ENCODE results near the gene CCDC87. TPM values are rescaled to one million over a fixed set of nuclear protein-coding genes. Genes with fewer than 3 reads are reported as not detected.

The CCDC87 gene
- total and polyA plus RNA-seq, 4 donors, result 0.14 to 0.17 (median 0.14) TPM; not detected in 1

- DNase-seq (ENCODE audit: low spot score), result no peak
- no peak for TF ChIP-seq TAF1 (conservative IDR thresholded peaks at IDR 0.05)
- no peak for TF ChIP-seq ATF3 (IDR thresholded peaks at IDR 0.05)
- no peak for TF ChIP-seq RAD21 (IDR thresholded peaks at IDR 0.05)
- TF ChIP-seq CTCF (IDR thresholded peaks at IDR 0.05; ENCODE audit: low read depth, low read length, missing input control), result no peak
- TF ChIP-seq EGR1 (IDR thresholded peaks at IDR 0.05; ENCODE audit: low read depth in 2 of 2), result no peak
- no peak for TF ChIP-seq HNF4G (IDR thresholded peaks at IDR 0.05)
- TF ChIP-seq FOXA1 (IDR thresholded peaks at IDR 0.05), result no peak
- no peak for TF ChIP-seq JUND (IDR thresholded peaks at IDR 0.05)
- TF ChIP-seq, protein P1, sequence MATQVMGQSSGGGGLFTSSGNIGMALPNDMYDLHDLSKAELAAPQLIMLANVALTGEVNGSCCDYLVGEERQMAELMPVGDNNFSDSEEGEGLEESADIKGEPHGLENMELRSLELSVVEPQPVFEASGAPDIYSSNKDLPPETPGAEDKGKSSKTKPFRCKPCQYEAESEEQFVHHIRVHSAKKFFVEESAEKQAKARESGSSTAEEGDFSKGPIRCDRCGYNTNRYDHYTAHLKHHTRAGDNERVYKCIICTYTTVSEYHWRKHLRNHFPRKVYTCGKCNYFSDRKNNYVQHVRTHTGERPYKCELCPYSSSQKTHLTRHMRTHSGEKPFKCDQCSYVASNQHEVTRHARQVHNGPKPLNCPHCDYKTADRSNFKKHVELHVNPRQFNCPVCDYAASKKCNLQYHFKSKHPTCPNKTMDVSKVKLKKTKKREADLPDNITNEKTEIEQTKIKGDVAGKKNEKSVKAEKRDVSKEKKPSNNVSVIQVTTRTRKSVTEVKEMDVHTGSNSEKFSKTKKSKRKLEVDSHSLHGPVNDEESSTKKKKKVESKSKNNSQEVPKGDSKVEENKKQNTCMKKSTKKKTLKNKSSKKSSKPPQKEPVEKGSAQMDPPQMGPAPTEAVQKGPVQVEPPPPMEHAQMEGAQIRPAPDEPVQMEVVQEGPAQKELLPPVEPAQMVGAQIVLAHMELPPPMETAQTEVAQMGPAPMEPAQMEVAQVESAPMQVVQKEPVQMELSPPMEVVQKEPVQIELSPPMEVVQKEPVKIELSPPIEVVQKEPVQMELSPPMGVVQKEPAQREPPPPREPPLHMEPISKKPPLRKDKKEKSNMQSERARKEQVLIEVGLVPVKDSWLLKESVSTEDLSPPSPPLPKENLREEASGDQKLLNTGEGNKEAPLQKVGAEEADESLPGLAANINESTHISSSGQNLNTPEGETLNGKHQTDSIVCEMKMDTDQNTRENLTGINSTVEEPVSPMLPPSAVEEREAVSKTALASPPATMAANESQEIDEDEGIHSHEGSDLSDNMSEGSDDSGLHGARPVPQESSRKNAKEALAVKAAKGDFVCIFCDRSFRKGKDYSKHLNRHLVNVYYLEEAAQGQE (IDR thresholded peaks at IDR 0.05), result no peak
- no peak for TF ChIP-seq YY1 (IDR thresholded peaks at IDR 0.05)
- Histone ChIP-seq H3K4me3 (ENCODE audit: low read depth in 1 of 3, low read length in 3 of 3) (peak overlapping the region in 2 of 3 donors; percentile 73 to 88), H3K9me3 (ENCODE audit: control insufficient read depth in 4 of 4, low read length in 3 of 4) (no peaks in the 10 kb centered on the region), H3K27ac (ENCODE audit: low read depth in 1 of 2, low read length in 2 of 2) (peak overlapping the region; percentile 14 to 48), H3K9ac (ENCODE audit: low read depth in 1 of 2, low read length in 2 of 2) (peak overlapping the region in 1 of 2 donors; percentile 89), H3K4me1 (ENCODE audit: control insufficient read depth in 4 of 4, insufficient read depth in 4 of 4, low read length in 3 of 4) (peaks cover 2 to 51% (median 45%) of the 10 kb centered on the region in 4 donors), H3K36me3 (ENCODE audit: control insufficient read depth in 4 of 4, insufficient read depth in 3 of 4, low read depth in 1 of 4, low read length in 3 of 4) (peaks cover under 1 to 13% (median 5%) of the 10 kb centered on the region in 4 donors), H3K27me3 (ENCODE audit: control insufficient read depth in 4 of 4, insufficient read depth in 4 of 4, low read length in 3 of 4) (no peaks in the 10 kb centered on the region)
- 34% methylated on average over 4 of the region's 4 CpGs for WGBS
Measured at GRCh38 chr11:66619080-66619554, 26.3 kb upstream of the CCDC87 start.

DNA sequence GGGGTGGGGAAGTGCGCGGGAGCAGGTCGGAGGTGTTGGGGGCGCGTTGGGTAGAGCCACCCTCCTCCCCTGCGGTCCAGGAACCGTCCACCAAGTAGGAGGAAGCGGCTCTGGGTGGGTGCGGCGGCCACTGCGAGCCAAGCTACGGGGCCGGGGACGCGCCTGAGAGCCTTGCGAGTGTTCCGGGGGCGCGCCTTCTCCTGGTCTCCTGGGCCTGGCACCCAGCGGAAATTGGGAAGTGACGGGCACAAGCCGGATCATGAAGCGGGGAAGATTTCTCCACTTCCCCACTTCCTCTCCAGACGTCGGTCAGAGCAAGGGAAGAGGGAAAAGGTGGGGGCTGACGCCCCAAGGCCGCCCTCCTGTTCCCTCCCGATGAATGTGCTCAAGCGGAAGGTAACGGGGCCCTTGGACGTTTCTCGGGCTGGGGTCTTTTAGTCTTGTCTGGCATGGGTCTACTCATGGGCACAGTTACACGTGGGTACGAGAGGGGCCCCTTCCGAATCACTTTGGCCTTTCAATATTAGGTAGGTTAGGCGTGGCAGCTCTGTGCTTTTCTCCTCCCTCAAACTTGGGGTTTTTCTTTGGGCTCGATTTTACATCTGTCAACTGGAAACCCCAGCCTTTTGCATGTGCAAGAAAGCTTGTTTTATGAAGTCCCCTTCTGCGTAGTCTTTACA, 24.4 kb upstream of the CCDC87 start:
- no peaks in the 10 kb centered on the region for H3K9me3 ChIP-seq (ENCODE audit: control insufficient read depth in 4 of 4, low read length in 3 of 4)
- H3K4me1 ChIP-seq (ENCODE audit: control insufficient read depth in 4 of 4, insufficient read depth in 4 of 4, low read length in 3 of 4), result peaks cover 3 to 44% (median 39%) of the 10 kb centered on the region in 4 donors
- no peaks in the 10 kb centered on the region for H3K27me3 ChIP-seq (ENCODE audit: control insufficient read depth in 4 of 4, insufficient read depth in 4 of 4, low read length in 3 of 4)
- peak overlapping the region; percentile 79 to 89 for H3K9ac ChIP-seq (ENCODE audit: low read depth in 1 of 2, low read length in 2 of 2)
- under 1% methylated on average over 38 of the region's 38 CpGs for WGBS
- H3K36me3 ChIP-seq (ENCODE audit: control insufficient read depth in 4 of 4, insufficient read depth in 3 of 4, low read depth in 1 of 4, low read length in 3 of 4), result peaks cover 0 to 2% (median 0%) of the 10 kb centered on the region in 4 donors
- TF ChIP-seq EGR1 (IDR thresholded peaks at IDR 0.05; ENCODE audit: low read depth in 2 of 2) (peak in 1 of 2 donors; percentile 10), CTCF (IDR thresholded peaks at IDR 0.05; ENCODE audit: low read depth, low read length, missing input control) (no peak), ATF3 (IDR thresholded peaks at IDR 0.05) (no peak)
- no peak for DNase-seq (ENCODE audit: low spot score)
- peak overlapping the region; percentile 96 for H3K27ac ChIP-seq (ENCODE audit: low read depth in 1 of 2, low read length in 2 of 2)
- H3K4me3 ChIP-seq (ENCODE audit: low read depth in 1 of 3, low read length in 3 of 3), result peak overlapping the region; percentile 73 to 88 (median 88)

Measured in liver (tissue), 9 donors.